GM19395 (cell line): Measurements from ENCODE around the gene SMAP2.

Experiments
- ATAC-seq: cut with Tn5 transposase; IDR thresholded peaks from one replicate; pipeline ENCODE4 v1.9.1; 2021; ENCODE audit warnings: mild to moderate bottlenecking, moderate library complexity; ENCODE audit not compliant: unreplicated experiment

Gene SMAP2

DNA sequence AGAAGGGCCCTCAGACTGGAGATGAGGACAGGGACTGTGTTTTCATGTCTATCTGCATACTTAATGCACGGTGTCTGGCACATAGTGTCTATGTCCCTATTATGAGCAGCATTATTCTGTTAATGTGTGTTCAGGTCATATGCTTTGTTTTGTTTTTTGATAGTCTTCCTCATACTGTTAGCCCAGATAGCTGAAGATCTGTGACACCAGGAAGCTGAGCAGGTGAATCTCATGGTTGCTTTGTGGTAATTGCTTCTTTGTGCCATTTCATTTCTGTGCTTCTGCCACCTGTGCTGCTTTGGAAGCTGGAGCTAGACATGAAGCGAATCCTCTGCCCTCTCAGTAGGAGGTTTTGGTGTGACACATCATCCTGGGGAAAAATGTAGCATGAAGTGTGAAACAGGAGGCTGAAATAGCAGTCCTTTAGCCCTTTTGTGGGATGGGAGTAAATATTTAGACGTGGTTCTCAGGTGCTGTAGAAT lies 15.8 kb downstream of the SMAP2 start:
- ATAC-seq: no peak

DNA sequence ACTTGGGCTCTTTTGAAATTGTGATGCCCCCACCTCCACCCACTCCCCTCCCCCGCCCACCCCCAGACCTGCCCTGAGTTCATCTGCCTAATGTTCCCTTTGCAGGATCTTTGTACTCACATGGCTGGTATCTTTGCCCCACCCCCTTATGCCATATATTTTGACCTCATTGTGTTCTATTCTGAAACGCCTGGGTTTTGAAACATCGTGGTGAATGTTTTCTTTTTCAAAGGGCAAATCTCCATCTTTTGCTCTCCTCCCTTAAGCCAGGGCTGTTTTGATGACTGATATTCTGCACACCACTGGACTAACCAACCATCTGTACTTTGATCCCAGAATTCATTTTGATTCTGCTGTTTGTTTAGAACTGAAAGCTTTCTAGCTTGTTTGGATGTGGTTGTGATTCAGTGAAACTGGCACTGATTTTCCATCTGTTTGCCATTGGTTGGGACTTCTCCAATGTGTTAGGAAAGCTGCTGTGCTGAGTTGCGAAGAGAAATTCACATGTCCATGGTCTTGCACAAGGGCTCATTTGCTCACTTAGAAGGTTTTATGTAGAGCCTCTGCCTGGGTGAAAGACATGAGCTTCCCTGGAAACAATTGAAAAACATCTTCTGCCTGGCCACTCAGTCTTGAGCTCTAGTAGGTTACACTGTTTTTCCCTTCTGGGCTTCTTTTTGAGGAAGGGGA lies 16.5 kb downstream of the SMAP2 start:
- ATAC-seq: no peak

DNA sequence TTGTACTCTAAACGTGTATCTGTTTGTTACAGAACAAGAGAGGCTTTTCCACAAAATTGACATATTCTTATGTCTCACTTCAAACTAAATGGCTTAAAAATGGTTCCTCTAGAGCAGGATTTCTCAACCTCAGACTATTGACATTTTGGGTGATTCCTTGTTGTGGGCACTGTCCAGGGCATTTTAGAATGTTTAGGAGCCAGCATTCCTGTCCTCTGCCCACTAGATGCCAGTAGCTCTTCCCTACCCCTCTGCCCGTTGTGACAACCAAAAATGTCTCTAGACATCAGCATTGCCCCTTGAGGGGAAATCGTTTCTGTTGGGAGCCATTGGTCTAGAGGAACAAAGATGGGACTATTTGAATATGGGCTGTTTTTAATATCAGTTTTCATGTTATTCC lies 17.3 kb downstream of the SMAP2 start:
- ATAC-seq: no peak

DNA sequence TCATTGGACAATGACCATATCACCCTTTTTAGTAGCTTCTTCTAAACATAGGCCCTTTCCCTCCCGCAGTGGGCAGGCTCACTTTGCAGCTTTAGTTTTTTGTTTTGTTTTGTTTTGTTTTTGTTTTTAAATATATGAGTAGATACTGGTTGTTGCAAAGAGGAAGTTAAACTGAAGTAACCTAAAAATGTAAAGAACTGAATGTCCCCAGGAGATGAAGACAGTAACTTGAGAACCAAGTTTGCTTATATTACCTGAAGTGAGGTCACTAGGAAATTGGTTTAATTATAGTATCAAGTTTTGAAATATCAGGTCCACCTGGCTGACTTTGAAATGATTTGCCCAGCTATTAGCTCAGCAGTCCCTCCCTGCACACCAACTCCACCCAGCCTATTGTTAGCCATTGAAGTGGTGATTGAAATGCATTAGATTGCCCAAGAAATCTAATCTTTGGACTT lies 18.2 kb downstream of the SMAP2 start:
- ATAC-seq: no peak

DNA sequence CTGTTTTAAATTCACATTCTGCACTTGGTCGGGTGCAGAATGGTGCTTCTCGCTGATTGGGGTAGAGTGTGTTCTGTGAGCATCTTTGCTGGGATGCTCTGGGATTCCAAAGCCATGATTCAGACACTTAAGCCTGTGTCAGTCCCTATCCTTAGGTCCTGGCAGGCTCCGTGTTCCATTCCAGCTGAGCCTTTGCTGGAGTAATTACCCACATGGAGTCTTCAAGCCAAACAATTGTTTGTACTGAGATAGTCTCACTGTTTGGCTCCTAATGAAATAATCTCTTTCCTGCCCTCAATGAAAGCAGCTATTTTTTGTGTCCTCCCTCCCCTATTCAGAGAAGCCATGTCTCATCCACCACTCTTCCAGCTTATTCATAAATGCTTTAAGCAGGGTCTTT lies 18.7 kb downstream of the SMAP2 start:
- no peak for ATAC-seq

GRCh38 chr1:40393173-40393572 lies 19.6 kb downstream of the SMAP2 start:
- no peak for ATAC-seq

DNA sequence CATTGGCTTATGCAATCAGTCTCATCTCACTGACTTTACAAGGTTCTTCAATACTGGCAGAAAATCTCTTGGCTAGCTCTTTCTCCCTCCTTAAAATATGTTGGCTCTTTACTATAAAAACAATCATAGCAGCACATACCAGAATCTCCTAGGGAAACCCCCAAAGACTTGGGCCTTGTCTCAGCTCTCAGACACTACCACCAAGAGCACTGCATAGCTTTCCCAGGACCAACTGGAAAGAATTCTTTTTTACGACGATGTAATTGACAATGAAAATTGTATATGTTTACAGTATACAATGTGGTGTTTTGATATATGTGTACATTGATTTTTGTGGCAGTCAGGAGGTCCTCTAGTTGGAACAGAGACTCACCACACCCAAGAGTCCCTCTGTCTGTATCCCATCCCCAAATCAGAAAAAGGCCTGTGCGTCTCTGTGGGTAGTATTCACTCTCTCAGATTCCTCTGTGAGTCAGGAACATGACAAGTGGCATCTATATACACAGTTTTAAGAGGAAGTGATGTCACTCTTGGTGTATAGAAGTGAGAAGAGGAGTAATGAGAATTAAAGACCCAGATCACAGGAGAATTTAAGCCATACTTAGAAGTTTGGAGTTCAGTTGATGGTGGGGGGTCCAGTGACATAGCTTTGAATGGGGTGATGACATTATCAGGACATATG lies 21.1 kb downstream of the SMAP2 start:
- no peak for ATAC-seq

DNA sequence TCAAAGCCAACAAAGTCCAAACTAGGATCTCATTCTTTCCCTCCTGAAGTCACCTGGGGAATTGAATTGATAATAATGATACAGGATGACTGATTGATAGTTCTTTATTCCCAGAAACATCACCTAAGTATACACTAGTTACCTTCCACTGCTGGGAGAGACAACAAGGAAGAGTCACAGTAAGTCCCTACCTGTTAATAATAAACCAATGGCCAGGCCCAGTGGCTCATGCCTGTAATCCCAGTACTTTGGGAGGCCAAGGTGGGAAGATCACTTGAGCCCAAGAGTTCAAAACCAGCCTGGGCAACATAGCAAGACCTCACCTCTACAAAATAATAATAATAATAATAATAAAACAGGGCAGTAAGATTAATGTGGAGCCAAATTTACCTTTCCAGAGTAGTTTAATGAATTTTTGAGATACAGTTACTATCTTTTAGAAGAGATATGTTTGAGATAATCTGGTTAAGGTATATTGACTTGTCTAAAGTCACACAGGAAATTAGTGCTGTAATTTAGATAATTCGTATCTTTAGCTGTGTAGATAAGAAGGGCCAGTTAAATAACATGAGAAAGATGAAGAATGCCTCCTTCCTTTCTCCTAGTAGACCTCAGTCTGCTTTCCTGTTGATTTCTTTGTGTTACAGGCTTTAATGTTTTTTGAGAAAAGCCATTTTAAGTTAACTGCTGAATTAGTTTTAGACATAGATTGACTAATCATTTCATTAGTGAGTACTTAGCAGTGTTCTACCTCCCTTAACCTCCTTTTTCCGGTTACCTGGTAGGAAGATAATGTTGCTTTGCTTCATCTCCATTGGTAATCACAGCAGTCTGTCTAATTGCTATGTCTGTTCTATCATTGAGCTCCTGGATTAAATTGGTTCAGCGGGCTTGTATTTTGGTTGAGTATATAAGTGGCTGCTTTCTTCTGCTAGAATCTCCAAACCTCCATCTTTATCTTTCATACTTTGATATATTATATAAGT lies 22.0 kb downstream of the SMAP2 start:
- no peak for ATAC-seq

- ATAC-seq: no peak
Measured at GRCh38 chr1:40396420-40396819, 22.9 kb downstream of the SMAP2 start.

DNA sequence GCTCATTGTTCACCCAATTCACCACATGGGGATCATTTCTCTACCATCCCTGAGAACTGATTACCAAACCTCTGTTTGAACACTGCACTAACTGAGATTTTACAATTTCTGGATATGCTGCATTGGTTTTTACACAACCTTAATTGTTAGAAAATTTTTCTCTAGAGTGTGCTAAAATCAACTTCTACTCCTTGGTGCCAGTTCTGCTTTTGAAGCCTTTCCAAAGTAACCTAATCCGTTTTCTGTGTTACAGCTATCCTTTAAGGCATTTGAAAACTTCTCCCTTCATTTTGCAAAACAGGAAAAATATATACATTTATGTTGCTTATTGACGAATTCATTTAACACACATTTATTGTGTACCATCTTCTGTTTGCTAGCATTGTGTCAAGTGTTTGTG lies 23.7 kb downstream of the SMAP2 start:
- no peak for ATAC-seq

DNA sequence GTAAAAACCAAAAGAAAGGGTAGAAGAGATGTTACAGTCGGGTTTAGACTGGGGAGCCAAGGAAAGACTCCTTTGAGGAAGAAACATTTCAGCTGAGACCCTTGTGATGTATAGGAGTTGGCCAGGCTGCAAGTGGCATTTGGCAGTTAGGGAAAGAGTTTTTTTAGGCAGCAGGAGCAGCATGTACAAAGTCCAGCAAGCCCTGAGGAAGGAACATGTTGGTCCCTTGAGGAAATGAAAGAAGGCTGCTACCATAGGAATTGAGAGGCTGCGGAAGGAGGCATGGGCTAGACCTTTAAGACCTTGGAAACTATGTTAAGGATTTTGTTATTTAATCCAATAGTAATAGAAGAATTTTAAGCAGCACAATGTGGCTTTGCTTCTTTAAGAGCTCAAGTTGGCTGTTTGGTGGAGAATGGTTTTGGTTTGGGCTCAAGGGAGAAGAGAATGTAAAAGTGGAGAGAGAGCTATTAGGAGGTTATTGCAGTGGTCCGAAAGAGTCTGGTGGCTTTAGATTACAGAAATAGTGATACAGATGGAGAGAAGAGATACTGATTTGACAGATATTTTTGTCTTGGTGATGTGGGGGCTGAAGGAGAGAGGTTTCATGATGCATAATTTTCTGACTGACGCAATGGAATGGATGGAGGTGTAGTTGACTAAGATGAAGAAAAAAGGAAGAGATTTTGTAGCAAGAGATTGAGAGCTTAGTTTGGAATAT lies 26.6 kb downstream of the SMAP2 start:
- ATAC-seq: peak; percentile 75

GRCh38 chr1:40401473-40402201 lies 28.1 kb downstream of the SMAP2 start:
- ATAC-seq: no peak

GRCh38 chr1:40404670-40405462 lies 31.3 kb downstream of the SMAP2 start:
- ATAC-seq: no peak

GRCh38 chr1:40405812-40406211 lies 32.3 kb downstream of the SMAP2 start:
- no peak for ATAC-seq

DNA sequence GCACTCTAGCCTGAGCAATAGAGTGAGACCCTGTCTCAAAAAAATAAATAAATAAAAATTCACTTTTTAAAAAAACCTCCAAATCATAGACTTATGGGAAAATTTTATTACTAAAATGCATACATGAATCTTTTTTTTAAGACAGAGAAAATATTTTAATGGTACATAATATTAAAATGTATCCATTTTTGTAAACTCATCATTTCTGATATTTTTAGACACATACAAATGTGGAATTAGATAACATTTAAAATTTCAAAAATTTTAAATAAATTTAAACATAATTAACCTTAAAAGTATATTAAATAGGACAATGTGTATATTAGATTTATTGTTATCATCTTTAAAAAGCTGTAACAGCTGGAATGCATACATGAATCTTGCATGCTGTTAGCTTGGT lies 33.9 kb downstream of the SMAP2 start:
- no peak for ATAC-seq

DNA sequence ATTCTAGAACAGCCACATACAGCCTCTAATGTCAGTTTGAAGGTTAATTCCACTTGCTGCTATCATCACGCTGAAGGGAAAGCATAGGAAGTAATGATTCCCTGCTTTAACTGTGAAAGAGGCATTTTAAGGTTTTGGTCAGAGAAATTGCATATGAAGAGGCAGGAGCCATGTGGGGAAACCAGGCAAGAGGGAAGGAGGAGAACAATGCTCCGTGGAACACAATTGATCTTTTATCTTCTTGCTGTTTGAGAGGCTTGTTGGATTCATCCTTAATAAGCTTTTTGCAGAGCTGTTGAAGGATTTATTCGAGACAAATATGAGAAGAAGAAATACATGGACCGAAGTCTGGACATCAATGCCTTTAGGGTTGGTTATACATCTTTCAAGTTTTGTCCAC lies 35.9 kb downstream of the SMAP2 start:
- no peak for ATAC-seq

- ATAC-seq: no peak
Measured at GRCh38 chr1:40411294-40411693, 37.8 kb downstream of the SMAP2 start.

- ATAC-seq: no peak
Measured at GRCh38 chr1:40411843-40412242, 38.3 kb downstream of the SMAP2 start.
